BLaER1 treated with 17β-estradiol and CSF1 and Interleukin-3, amounts not matched to agents 10 nM and 100 nM (cell line): ENCODE data around the gene ATP11A.

ENCODE experiments used
- H3K27ac ChIP-seq, 11 experiments: shearing (Covaris generic); formaldehyde crosslinking; 2 replicates each; pipeline ENCODE4 v1.8.1; 2022
- H3K27me3 ChIP-seq, 11 experiments: shearing (Covaris generic); formaldehyde crosslinking; 2 replicates each; pipeline ENCODE4 v1.8.1; 2022
- H3K36me3 ChIP-seq, 11 experiments: shearing (Covaris generic); formaldehyde crosslinking; 2 replicates each; pipeline ENCODE4 v1.8.1; 2022
- H3K4me1 ChIP-seq, 10 experiments: shearing (Covaris generic); formaldehyde crosslinking; 2 replicates each; pipeline ENCODE4 v1.8.1; 2022
- H3K4me2 ChIP-seq, 11 experiments: shearing (Covaris generic); formaldehyde crosslinking; 2 replicates each; pipeline ENCODE4 v1.8.1; 2022
- H3K4me3 ChIP-seq, 10 experiments: shearing (Covaris generic); formaldehyde crosslinking; 2 replicates each; pipeline ENCODE4 v1.8.1; 2022
- H3K9ac ChIP-seq, 11 experiments: shearing (Covaris generic); formaldehyde crosslinking; 2 replicates each; pipeline ENCODE4 v1.8.1; 2022
- H3K9me3 ChIP-seq, 11 experiments: shearing (Covaris generic); formaldehyde crosslinking; replicated peaks in 1 of 11; 2 replicates each; pipeline ENCODE4 v1.8.1; 2022
- H4K20me1 ChIP-seq, 11 experiments: shearing (Covaris generic); formaldehyde crosslinking; 2 replicates each; pipeline ENCODE4 v1.8.1; 2022
- Cebpa-rat ChIP-seq, 11 experiments: shearing (Covaris generic); IDR thresholded peaks; 2 replicates each; pipeline ENCODE4 v1.8.1; 2022

ATP11A gene

DNA sequence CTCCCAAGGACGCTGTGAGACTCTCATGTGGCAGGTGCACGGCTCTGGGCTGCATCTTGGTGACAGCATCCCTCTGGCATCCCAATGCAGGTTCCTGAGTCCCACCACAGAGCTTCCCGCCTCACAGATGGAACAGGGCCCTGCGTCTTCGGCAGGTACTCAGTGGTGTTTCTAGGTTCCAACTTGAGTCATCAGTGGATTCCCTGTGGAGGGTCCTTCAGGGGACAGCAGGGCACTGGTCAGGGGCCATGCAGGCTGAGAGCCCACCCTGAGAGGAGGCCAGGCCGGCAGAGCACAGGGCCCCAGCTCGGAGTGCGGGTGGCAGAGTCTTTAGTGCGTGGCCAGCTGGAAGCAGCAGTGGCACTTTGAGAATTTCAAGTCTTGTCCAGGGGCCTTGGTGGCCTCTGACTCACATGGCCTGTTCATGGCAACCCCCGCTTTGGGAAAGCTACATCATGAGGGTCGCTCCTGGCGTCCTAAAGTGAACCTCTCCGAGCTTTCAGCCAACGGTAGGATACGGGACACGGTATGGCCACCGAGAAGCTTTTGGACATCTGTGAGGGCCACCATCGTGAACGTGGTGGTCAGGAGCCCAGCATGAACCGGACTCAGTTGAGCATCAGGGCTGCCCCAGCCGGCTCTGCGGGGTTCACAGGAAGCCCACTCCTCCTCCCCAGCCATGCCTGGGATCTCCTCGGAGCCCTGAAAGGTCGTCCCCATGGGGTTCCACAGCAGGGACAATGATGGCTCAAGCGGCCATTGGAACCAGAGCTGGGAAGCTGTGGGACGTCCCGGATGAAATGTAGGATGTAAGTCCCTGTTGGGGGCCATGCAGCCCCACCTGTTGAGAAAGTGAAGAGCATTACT is 207.1 kb downstream of the ATP11A start:
- peaks cover 83 to 97% (median 95%) of the 10 kb centered on the region in 11 experiments for H3K27me3 ChIP-seq
- H3K4me3 ChIP-seq: no peak overlapping the region
- no peak for TF ChIP-seq Cebpa-rat (IDR thresholded peaks at IDR 0.05)
- peaks cover 29 to 44% (median 38%) of the 10 kb centered on the region in 10 experiments for H3K4me1 ChIP-seq
- no peak overlapping the region for H3K27ac ChIP-seq
- peaks cover 0 to 58% (median 42%) of the 10 kb centered on the region in 11 experiments; a peak in 18 of 22 replicates for H4K20me1 ChIP-seq
- no peak overlapping the region for H3K4me2 ChIP-seq
- H3K9ac ChIP-seq: no peak overlapping the region
- H3K36me3 ChIP-seq: no peaks in the 10 kb centered on the region
- no peaks in the 10 kb centered on the region for H3K9me3 ChIP-seq

DNA sequence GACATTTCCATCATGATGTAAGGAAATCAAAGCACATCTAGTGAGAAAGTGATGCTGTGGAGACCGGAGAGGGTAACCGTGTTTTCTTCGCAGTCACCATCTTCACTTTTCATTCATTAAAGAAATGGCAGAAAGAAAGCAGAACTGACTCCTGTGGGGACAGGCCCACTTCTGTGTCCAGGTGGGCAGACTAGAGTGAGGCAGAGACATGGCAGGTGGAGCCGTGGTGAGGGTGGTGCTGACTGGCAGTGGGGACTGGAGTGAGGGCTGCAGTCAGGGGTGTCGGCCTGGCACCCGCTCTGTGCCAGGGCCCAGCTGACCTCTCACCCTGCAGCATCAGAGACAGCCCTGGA is 207.7 kb downstream of the ATP11A start:
- peaks cover 0 to 52% (median 37%) of the 10 kb centered on the region in 11 experiments; a peak in 18 of 22 replicates for H4K20me1 ChIP-seq
- no peak for TF ChIP-seq Cebpa-rat (IDR thresholded peaks at IDR 0.05)
- no peak overlapping the region for H3K9ac ChIP-seq
- H3K4me2 ChIP-seq: no peak overlapping the region
- H3K9me3 ChIP-seq: peaks cover 0 to 4% (median 0%) of the 10 kb centered on the region in 11 experiments; a peak in 4 of 22 replicates
- H3K4me1 ChIP-seq: peaks cover 25 to 38% (median 32%) of the 10 kb centered on the region in 10 experiments
- H3K27me3 ChIP-seq: peaks cover 83 to 97% (median 95%) of the 10 kb centered on the region in 11 experiments
- no peak overlapping the region for H3K4me3 ChIP-seq
- H3K36me3 ChIP-seq: no peaks in the 10 kb centered on the region
- no peak overlapping the region for H3K27ac ChIP-seq

DNA sequence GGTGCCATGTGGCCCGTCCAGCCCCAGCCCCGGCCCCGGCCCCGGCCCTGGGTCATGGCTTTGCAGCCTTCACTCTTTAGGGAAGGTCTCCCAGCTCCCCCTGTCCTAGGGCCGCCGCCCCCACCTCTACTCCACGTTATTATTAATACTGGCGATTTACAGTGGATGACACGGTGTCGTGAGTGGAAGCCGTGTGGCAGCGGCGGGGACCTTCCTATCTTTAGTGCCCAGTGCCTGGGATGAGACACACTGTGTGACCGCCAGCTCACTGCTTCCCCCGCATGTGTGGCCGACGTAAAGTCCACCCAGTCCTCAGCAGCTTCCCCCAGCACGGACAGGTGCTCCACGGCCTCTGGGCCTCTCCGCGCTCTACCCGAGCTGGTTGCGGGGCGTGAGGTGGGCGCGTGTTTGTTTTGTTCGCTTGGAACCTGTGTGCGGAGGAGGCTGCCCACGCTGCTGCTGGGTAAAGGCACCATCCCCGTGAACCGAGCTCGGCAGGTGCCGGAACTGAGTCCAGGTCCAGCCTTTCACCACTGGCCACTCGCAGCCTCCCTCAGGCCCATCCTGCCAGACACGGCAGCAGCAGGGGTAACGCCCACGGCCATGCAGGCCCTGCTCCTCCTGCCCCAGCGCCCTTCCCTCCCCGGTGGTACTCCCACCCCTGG is 208.2 kb downstream of the ATP11A start:
- no peak overlapping the region for H3K27ac ChIP-seq
- H3K4me1 ChIP-seq: peaks cover 20 to 33% (median 27%) of the 10 kb centered on the region in 10 experiments
- no peaks in the 10 kb centered on the region for H3K36me3 ChIP-seq
- H3K27me3 ChIP-seq: peaks cover 83 to 97% (median 95%) of the 10 kb centered on the region in 11 experiments
- H3K9ac ChIP-seq: no peak overlapping the region
- H4K20me1 ChIP-seq: peaks cover 0 to 49% (median 33%) of the 10 kb centered on the region in 11 experiments; a peak in 18 of 22 replicates
- no peak overlapping the region for H3K4me3 ChIP-seq
- H3K4me2 ChIP-seq: no peak overlapping the region
- no peak for TF ChIP-seq Cebpa-rat (IDR thresholded peaks at IDR 0.05)
- H3K9me3 ChIP-seq: peaks cover under 1 to 7% (median 5%) of the 10 kb centered on the region in 11 experiments; a peak in 17 of 22 replicates

DNA sequence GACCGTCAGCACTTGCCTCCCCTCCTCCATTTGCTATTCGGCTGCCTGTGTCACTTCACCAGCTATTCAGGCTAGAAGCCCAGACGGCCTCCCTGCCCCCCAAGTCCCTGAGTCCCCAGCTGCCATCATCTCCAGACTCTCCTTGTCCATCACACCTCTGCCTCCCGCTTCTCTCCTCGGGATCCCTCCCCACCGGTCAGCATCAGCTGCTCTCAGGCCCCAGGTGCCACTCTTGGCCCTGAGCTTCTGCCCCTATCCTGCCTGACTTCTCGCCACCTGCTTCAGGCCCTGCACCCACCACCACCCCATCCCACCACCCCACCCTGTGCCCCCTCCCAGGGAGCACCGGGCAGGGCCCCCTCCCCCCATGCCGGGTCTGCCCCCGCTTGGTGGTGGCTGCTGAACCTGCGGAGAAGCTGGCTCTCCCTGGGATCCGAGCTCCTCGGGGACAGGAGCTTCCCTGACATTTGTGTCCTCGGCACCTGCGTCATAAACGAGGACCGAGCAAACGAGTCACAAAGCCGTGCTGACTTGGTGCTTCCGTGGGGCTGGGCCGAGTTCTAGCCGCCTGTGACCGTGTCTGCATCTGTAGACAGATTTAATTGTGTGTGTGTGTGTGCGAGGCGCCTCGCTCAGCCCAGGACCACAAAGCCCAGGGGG is 208.9 kb downstream of the ATP11A start:
- no peak for TF ChIP-seq Cebpa-rat (IDR thresholded peaks at IDR 0.05)
- no peak overlapping the region for H3K4me3 ChIP-seq
- peaks cover 0 to 52% (median 27%) of the 10 kb centered on the region in 11 experiments; a peak in 18 of 22 replicates for H4K20me1 ChIP-seq
- H3K4me1 ChIP-seq: peaks cover 14 to 26% (median 20%) of the 10 kb centered on the region in 10 experiments
- peaks cover 83 to 97% (median 95%) of the 10 kb centered on the region in 11 experiments for H3K27me3 ChIP-seq
- H3K4me2 ChIP-seq: no peak overlapping the region
- no peak overlapping the region for H3K27ac ChIP-seq
- peaks cover 7 to 13% (median 11%) of the 10 kb centered on the region in 11 experiments; a peak in 21 of 22 replicates for H3K9me3 ChIP-seq
- no peaks in the 10 kb centered on the region for H3K36me3 ChIP-seq
- H3K9ac ChIP-seq: no peak overlapping the region

DNA sequence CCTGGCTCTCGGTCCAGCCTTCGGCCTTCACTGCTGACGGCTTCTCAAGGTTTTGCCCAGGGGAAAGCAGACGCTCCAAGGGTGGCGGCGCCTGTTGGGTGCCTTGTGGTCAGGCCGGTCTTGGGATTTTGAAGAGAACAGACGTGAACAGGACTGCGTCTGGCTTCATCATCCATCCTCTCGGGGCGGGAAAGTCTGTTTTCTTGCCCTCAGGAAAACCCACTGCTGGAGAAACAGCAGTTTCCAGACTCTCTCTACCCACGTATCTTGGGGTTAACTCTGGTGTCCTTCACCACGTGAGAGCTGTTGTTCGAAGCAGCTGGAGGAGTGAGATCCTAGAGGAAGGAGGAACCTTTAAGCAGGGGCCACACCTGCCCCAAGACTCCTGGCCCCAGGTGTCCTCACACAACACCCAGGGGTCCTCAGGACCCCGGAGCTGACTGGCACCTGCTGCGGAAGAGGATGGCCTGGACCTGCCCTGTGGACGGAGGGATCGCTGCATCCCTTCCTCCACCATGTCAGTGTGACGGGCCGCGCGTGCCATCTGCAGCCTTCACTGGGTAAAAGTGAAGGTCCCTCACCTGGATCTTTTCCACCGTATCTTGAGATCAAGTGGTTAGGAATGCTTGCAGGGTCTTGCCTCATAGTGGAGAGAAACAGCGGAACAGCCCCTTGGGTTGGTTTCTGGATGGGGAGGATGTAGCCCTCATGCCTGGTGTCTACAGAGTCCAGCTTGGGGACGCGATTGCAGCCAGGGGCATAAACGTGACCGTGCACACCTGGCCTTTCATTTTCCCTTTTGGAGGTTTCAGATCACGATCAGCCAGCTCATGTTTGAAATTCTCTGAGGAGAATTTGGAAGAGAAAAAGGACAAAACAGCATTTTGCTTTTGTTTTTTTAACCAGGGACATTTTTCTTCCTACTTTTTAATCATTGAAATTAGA is 209.7 kb downstream of the ATP11A start:
- no peak for TF ChIP-seq Cebpa-rat (IDR thresholded peaks at IDR 0.05)
- Histone ChIP-seq H4K20me1 (peaks cover 0 to 50% (median 25%) of the 10 kb centered on the region in 11 experiments; a peak in 18 of 22 replicates), H3K36me3 (no peaks in the 10 kb centered on the region; a peak in 1 of 22 replicates), H3K9ac (no peak overlapping the region), H3K27ac (no peak overlapping the region), H3K4me1 (peaks cover 11 to 23% (median 17%) of the 10 kb centered on the region in 10 experiments), H3K4me3 (no peak overlapping the region), H3K9me3 (peaks cover 15 to 21% (median 19%) of the 10 kb centered on the region in 11 experiments), H3K4me2 (no peak overlapping the region), H3K27me3 (peaks cover 88 to 100% (median 99%) of the 10 kb centered on the region in 11 experiments)

DNA sequence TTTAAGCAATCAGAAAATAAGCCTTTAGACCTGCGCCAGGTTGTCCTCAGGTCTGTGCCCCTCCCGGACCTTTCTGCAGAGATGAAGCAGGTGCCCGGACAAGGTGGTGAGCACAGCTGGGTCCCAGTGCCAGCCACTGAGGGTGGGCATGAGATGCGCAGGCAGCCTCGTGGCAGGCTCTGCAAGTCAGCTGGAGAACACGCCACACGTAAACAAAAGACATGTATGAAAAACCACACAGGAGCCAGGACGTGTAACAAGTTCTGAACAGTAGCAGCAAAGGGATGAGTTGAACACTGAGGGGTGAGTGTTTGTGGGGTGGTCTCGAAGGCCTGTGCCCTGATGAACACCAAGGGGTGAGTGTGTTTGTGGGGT is 210.4 kb downstream of the ATP11A start:
- Histone ChIP-seq H3K27ac (no peak overlapping the region), H3K36me3 (peaks cover 0 to 5% (median 0%) of the 10 kb centered on the region in 11 experiments; a peak in 3 of 22 replicates), H3K4me2 (no peak overlapping the region), H4K20me1 (peaks cover 0 to 43% (median 18%) of the 10 kb centered on the region in 11 experiments; a peak in 18 of 22 replicates), H3K4me1 (peaks cover 4 to 16% (median 11%) of the 10 kb centered on the region in 10 experiments), H3K4me3 (no peak overlapping the region), H3K27me3 (peaks cover 85 to 100% (median 99%) of the 10 kb centered on the region in 11 experiments), H3K9me3 (peaks cover 22 to 28% (median 26%) of the 10 kb centered on the region in 11 experiments), H3K9ac (no peak overlapping the region)
- TF ChIP-seq Cebpa-rat (IDR thresholded peaks at IDR 0.05): no peak

DNA sequence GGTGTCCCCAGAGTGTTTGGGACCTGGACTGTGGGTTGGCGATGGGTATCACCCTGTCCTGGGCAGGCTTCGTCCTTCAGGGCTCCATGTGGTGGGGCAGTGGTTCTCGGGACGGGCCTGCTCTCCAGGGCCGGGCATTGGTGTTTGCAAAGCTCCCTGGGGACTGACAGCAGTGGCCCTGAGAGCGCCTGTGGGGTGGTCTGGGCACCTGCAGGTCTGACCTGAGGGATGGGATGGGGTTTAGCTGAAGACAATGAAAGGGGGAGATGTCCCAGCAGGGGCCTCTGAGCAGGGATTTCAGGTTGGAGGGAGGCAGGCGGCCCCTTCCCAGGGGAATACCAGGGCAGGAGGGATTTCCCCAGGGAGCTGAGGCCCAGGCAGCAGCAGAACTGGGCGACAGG is 210.9 kb downstream of the ATP11A start:
- Histone ChIP-seq H4K20me1 (peaks cover 0 to 38% (median 14%) of the 10 kb centered on the region in 11 experiments; a peak in 17 of 22 replicates), H3K4me1 (peaks cover 0 to 11% (median 6%) of the 10 kb centered on the region in 10 experiments; a peak in 18 of 20 replicates), H3K27ac (no peak overlapping the region), H3K4me2 (peak overlapping the region in 6 of 11 experiments; percentile 6 to 32 (median 23); a peak in 4 of 22 replicates), H3K27me3 (peaks cover 81 to 100% (median 99%) of the 10 kb centered on the region in 11 experiments), H3K36me3 (peaks cover 0 to 6% (median 0%) of the 10 kb centered on the region in 11 experiments; a peak in 3 of 22 replicates), H3K9ac (no peak overlapping the region), H3K4me3 (no peak overlapping the region), H3K9me3 (peaks cover 26 to 32% (median 31%) of the 10 kb centered on the region in 11 experiments)
- TF ChIP-seq Cebpa-rat (IDR thresholded peaks at IDR 0.05): no peak
